ENCODE data around the gene SIGLEC1. TPM values are rescaled to one million over a fixed set of nuclear protein-coding genes. Genes with fewer than 3 reads are reported as not detected.

The SIGLEC1 gene
- total RNA-seq, 1 experiment from 2014 or later, result 0.17 TPM

DNA sequence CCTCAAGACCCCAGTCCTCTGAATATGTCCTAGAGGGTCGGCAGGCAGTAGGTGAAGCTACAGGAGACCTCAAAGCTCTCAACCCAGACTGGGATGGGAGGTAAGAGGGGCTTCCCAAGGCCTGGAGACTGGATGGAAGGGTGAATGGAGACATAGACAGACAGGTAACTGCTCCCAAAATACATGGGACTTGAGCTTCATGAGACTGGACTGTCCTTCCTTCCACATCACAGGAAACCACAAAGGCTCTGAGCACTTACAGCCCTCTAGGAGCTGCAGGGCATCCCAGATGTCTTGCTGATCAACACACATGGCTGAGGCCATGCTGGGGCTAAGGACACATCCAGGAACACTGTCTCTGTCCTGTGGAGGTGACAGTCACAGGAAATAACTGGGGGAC lies 31.6 kb upstream of the SIGLEC1 start:
- intact Hi-C loops (cut with micrococcal nuclease), result loop anchor here (2.0 kb wide), 1 partner anchor 67 kb away; no protein-coding TSS in a partner anchor
- Histone ChIP-seq H3K9me2 (ENCODE audit: insufficient read depth) (no peaks in the 10 kb centered on the region), H2AFZ (ENCODE audit: low read depth, low read length, poor library complexity, severe bottlenecking) (no peak overlapping the region), H3K4me1 (ENCODE audit: control insufficient read depth in 1 of 2, insufficient read depth in 2 of 2, low read length in 2 of 2) (peaks cover 9 to 18% of the 10 kb centered on the region in 2 experiments), H3K9me3 (ENCODE audit: control insufficient read depth in 1 of 2, insufficient read depth in 1 of 2, low read depth in 1 of 2, low read length in 2 of 2) (no peaks in the 10 kb centered on the region), H3K9ac (ENCODE audit: low read length) (no peak overlapping the region), H4K20me1 (ENCODE audit: insufficient read depth) (no peaks in the 10 kb centered on the region), H3K27me3 (ENCODE audit: insufficient read depth, low read length) (no peaks in the 10 kb centered on the region), H3K4me3 (replicated peaks in 1 of 2; ENCODE audit: low read depth in 1 of 2, low read length in 2 of 2) (no peak overlapping the region), H3K36me3 (ENCODE audit: control insufficient read depth in 1 of 2, insufficient read depth in 2 of 2, low read length in 2 of 2) (no peaks in the 10 kb centered on the region), H3K4me2 (ENCODE audit: low read length) (peak overlapping the region; percentile 88), H3K27ac (ENCODE audit: low read depth, low read length) (no peak overlapping the region), H3K79me2 (ENCODE audit: insufficient read depth, low read length) (no peaks in the 10 kb centered on the region)
- RAD21 ChIA-PET (ENCODE audit: low non-redundant PET in 1 of 2, low total read pairs in 2 of 2, uncharacterized antibody in 2 of 2, unreplicated experiment in 2 of 2), result no interaction called here
- TF ChIP-seq, protein P1, sequence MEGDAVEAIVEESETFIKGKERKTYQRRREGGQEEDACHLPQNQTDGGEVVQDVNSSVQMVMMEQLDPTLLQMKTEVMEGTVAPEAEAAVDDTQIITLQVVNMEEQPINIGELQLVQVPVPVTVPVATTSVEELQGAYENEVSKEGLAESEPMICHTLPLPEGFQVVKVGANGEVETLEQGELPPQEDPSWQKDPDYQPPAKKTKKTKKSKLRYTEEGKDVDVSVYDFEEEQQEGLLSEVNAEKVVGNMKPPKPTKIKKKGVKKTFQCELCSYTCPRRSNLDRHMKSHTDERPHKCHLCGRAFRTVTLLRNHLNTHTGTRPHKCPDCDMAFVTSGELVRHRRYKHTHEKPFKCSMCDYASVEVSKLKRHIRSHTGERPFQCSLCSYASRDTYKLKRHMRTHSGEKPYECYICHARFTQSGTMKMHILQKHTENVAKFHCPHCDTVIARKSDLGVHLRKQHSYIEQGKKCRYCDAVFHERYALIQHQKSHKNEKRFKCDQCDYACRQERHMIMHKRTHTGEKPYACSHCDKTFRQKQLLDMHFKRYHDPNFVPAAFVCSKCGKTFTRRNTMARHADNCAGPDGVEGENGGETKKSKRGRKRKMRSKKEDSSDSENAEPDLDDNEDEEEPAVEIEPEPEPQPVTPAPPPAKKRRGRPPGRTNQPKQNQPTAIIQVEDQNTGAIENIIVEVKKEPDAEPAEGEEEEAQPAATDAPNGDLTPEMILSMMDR (IDR thresholded peaks at IDR 0.05 in 2 of 3, conservative IDR thresholded peaks at IDR 0.05 in 1 of 3; ENCODE audit: borderline replicate concordance in 1 of 3, insufficient read depth in 1 of 3, low read depth in 2 of 3, low read length in 2 of 3), result no peak
- BruUV-seq (replicated peaks), result TSS peak; percentile 41
- CTCF ChIA-PET, result interaction anchor here (0.8 to 1.8 kb wide), 3 partner anchors 9 to 33 kb away, joined by 3 to 13 read pairs (median 5); no protein-coding TSS in a partner anchor
- DNase-seq (ENCODE audit: low read depth, low spot score) (no peak), ATAC-seq (no peak)
- POLR2A ChIA-PET, result no interaction called here

DNA sequence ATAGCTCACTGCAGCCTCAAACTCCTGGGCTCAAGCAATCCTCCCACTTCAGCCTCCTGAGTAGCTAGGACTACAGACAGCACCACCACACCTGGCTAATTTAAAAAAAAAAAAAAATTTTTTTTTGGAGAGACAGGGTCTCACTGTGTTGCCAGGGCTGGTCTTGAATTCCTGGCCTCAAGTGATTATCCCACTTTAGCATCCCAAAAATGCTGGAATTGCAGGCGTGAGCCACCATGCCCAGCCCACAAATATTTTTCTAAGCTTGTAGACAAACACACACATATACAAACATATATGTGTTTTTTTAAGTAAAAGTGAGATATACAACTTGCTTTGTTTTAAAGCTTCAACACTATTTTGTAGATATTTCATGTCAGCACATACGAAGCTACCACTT lies 30.9 kb upstream of the SIGLEC1 start:
- DNase-seq (ENCODE audit: low read depth, low spot score) (no peak), ATAC-seq (no peak)
- TF ChIP-seq, protein P2, sequence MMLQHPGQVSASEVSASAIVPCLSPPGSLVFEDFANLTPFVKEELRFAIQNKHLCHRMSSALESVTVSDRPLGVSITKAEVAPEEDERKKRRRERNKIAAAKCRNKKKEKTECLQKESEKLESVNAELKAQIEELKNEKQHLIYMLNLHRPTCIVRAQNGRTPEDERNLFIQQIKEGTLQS (IDR thresholded peaks at IDR 0.05), result no peak
- TF ChIP-seq ZNF274 (IDR thresholded peaks at IDR 0.05; ENCODE audit: low read depth, low read length), result no peak
- TF ChIP-seq SP1 (IDR thresholded peaks at IDR 0.05; ENCODE audit: low read depth), result no peak
- no peak for TF ChIP-seq SRF (IDR thresholded peaks at IDR 0.05; ENCODE audit: low read depth)
- TF ChIP-seq TCF7L2 (IDR thresholded peaks at IDR 0.05; ENCODE audit: borderline replicate concordance, extremely low read depth, insufficient read depth, insufficient read length), result no peak
- intact Hi-C loops (cut with micrococcal nuclease), result no loop called here
- no peak overlapping the region for H2AFZ ChIP-seq (ENCODE audit: low read depth, low read length, poor library complexity, severe bottlenecking)
- no peak overlapping the region for H3K27ac ChIP-seq (ENCODE audit: low read depth, low read length)
- no peak overlapping the region for H3K9ac ChIP-seq (ENCODE audit: low read length)
- H3K4me2 ChIP-seq (ENCODE audit: low read length), result no peak overlapping the region
- H3K36me3 ChIP-seq (ENCODE audit: control insufficient read depth in 1 of 2, insufficient read depth in 2 of 2, low read length in 2 of 2), result no peaks in the 10 kb centered on the region
- no peaks in the 10 kb centered on the region for H3K9me2 ChIP-seq (ENCODE audit: insufficient read depth)
- H3K79me2 ChIP-seq (ENCODE audit: insufficient read depth, low read length), result no peaks in the 10 kb centered on the region
- ChIA-PET POLR2A (no interaction called here), RAD21 (ENCODE audit: low non-redundant PET in 1 of 2, low total read pairs in 2 of 2, uncharacterized antibody in 2 of 2, unreplicated experiment in 2 of 2) (no interaction called here), CTCF (no interaction called here)
- H3K27me3 ChIP-seq (ENCODE audit: insufficient read depth, low read length), result no peaks in the 10 kb centered on the region
- no peak overlapping the region for H3K4me3 ChIP-seq (replicated peaks in 1 of 2; ENCODE audit: low read depth in 1 of 2, low read length in 2 of 2)
- H3K4me1 ChIP-seq (ENCODE audit: control insufficient read depth in 1 of 2, insufficient read depth in 2 of 2, low read length in 2 of 2), result peaks cover 9 to 18% of the 10 kb centered on the region in 2 experiments
- no TSS peak for BruUV-seq (replicated peaks)
- no peaks in the 10 kb centered on the region for H4K20me1 ChIP-seq (ENCODE audit: insufficient read depth)
- H3K9me3 ChIP-seq (ENCODE audit: control insufficient read depth in 1 of 2, insufficient read depth in 1 of 2, low read depth in 1 of 2, low read length in 2 of 2), result no peaks in the 10 kb centered on the region
